ENCODE data around the gene NHSL2. TPM values are rescaled to one million over a fixed set of nuclear protein-coding genes. Genes with fewer than 3 reads are reported as not detected.

Gene NHSL2
- total RNA-seq, 2 experiments from 2014 or later: not detected

- intact Hi-C loops (cut with micrococcal nuclease; ENCODE audit: unreplicated experiment): no loop called here
- Histone ChIP-seq H3K4me2 (ENCODE audit: low read length) (no peak overlapping the region), H3K9me2 (ENCODE audit: insufficient read depth, low read length) (no peaks in the 10 kb centered on the region), H3K27ac (ENCODE audit: low read depth, low read length, poor library complexity, severe bottlenecking) (no peak overlapping the region), H4K20me1 (ENCODE audit: insufficient read depth, low read length) (no peaks in the 10 kb centered on the region), H3K79me2 (ENCODE audit: insufficient read depth, low read depth, low read length) (no peaks in the 10 kb centered on the region), H2AFZ (ENCODE audit: low read length) (no peak overlapping the region), H3K36me3 (ENCODE audit: insufficient read depth, low read length) (no peaks in the 10 kb centered on the region), H3K4me3 (ENCODE audit: low read depth, low read length, poor library complexity, severe bottlenecking) (no peak overlapping the region), H3K4me1 (ENCODE audit: insufficient read depth, low read length, poor library complexity, severe bottlenecking) (no peaks in the 10 kb centered on the region), H3K9me3 (ENCODE audit: low read length) (no peaks in the 10 kb centered on the region)
- CTCF ChIA-PET (ENCODE audit: unreplicated experiment): no interaction called here
- TF ChIP-seq EZH2phosphoT487 (IDR thresholded peaks at IDR 0.05; ENCODE audit: borderline replicate concordance, low read depth, low read length) (no peak), CTCF (conservative IDR thresholded peaks at IDR 0.05; ENCODE audit: low read length) (no peak)
- no TSS peak for BruUV-seq (replicated peaks)
- no peak for DNase-seq (ENCODE audit: low spot score)
- POLR2A ChIA-PET: no interaction called here
Measured at GRCh38 chrX:72108666-72109065, 198.0 kb downstream of the NHSL2 start.

- H3K79me2 ChIP-seq (ENCODE audit: insufficient read depth, low read depth, low read length): no peaks in the 10 kb centered on the region
- TF ChIP-seq CTCF (conservative IDR thresholded peaks at IDR 0.05; ENCODE audit: low read length) (no peak), EZH2phosphoT487 (IDR thresholded peaks at IDR 0.05; ENCODE audit: borderline replicate concordance, low read depth, low read length) (no peak)
- intact Hi-C loops (cut with micrococcal nuclease; ENCODE audit: unreplicated experiment): no loop called here
Measured at GRCh38 chrX:72110051-72110875, 199.6 kb downstream of the NHSL2 start.

More at GRCh38 chrX:72110051-72110875, 199.6 kb downstream of the NHSL2 start:
- ChIA-PET CTCF (ENCODE audit: unreplicated experiment) (no interaction called here), POLR2A (no interaction called here)
- no peak for DNase-seq (ENCODE audit: low spot score)
- no peak overlapping the region for H3K27ac ChIP-seq (ENCODE audit: low read depth, low read length, poor library complexity, severe bottlenecking)
- H2AFZ ChIP-seq (ENCODE audit: low read length): no peak overlapping the region
- BruUV-seq (replicated peaks): no TSS peak
- no peaks in the 10 kb centered on the region for H3K9me3 ChIP-seq (ENCODE audit: low read length)
- no peaks in the 10 kb centered on the region for H4K20me1 ChIP-seq (ENCODE audit: insufficient read depth, low read length)
- H3K4me1 ChIP-seq (ENCODE audit: insufficient read depth, low read length, poor library complexity, severe bottlenecking): no peaks in the 10 kb centered on the region
- H3K4me3 ChIP-seq (ENCODE audit: low read depth, low read length, poor library complexity, severe bottlenecking): no peak overlapping the region
- H3K36me3 ChIP-seq (ENCODE audit: insufficient read depth, low read length): no peaks in the 10 kb centered on the region
- no peak overlapping the region for H3K4me2 ChIP-seq (ENCODE audit: low read length)
- H3K9me2 ChIP-seq (ENCODE audit: insufficient read depth, low read length): no peaks in the 10 kb centered on the region
